ENCODE results near the gene RANBP3L. TPM values are rescaled to one million over a fixed set of nuclear protein-coding genes. Genes with fewer than 3 reads are reported as not detected.

Gene RANBP3L
- total RNA-seq, 3 donors from 2014 or later = 0.29 to 2.8 TPM; not detected in 1

- ATAC-seq (no peak), DNase-seq (no peak)
- Histone ChIP-seq H3K36me3 (ENCODE audit: low read depth) (no peaks in the 10 kb centered on the region), H3K4me3 (no peak overlapping the region), H3K4me1 (ENCODE audit: low read depth) (no peaks in the 10 kb centered on the region), H3K9me3 (no peaks in the 10 kb centered on the region)
- intact Hi-C loops (cut with DNase I, micrococcal nuclease) = loop anchor here in 1 of 2 donors (10.0 kb wide), 1 partner anchor 125 kb away; no protein-coding TSS in a partner anchor
- TF ChIP-seq, protein P1, sequence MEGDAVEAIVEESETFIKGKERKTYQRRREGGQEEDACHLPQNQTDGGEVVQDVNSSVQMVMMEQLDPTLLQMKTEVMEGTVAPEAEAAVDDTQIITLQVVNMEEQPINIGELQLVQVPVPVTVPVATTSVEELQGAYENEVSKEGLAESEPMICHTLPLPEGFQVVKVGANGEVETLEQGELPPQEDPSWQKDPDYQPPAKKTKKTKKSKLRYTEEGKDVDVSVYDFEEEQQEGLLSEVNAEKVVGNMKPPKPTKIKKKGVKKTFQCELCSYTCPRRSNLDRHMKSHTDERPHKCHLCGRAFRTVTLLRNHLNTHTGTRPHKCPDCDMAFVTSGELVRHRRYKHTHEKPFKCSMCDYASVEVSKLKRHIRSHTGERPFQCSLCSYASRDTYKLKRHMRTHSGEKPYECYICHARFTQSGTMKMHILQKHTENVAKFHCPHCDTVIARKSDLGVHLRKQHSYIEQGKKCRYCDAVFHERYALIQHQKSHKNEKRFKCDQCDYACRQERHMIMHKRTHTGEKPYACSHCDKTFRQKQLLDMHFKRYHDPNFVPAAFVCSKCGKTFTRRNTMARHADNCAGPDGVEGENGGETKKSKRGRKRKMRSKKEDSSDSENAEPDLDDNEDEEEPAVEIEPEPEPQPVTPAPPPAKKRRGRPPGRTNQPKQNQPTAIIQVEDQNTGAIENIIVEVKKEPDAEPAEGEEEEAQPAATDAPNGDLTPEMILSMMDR (IDR thresholded peaks at IDR 0.05) = no peak
These were observed 32.2 kb downstream of the RANBP3L start for GRCh38 chr5:36269478-36269877.

GRCh38 chr5:36267905-36268304 is 33.8 kb downstream of the RANBP3L start:
- DNase-seq = no peak
- no peak for ATAC-seq
- H3K4me1 ChIP-seq (ENCODE audit: low read depth) = no peaks in the 10 kb centered on the region
- intact Hi-C loops (cut with DNase I, micrococcal nuclease) = loop anchor here in 1 of 2 donors (10.0 kb wide), 1 partner anchor 127 kb away; no protein-coding TSS in a partner anchor
- no peaks in the 10 kb centered on the region for H3K36me3 ChIP-seq (ENCODE audit: low read depth)
- no peaks in the 10 kb centered on the region for H3K9me3 ChIP-seq
- H3K4me3 ChIP-seq = no peak overlapping the region
- TF ChIP-seq, protein P1 (IDR thresholded peaks at IDR 0.05) = no peak

GRCh38 chr5:36264202-36264760 is 37.4 kb downstream of the RANBP3L start:
- intact Hi-C loops (cut with DNase I, micrococcal nuclease) = loop anchor here in 1 of 2 donors (10.0 kb wide), 1 partner anchor 131 kb away; no protein-coding TSS in a partner anchor
- H3K9me3 ChIP-seq = no peaks in the 10 kb centered on the region
- TF ChIP-seq, protein P1 (IDR thresholded peaks at IDR 0.05) = no peak
- H3K36me3 ChIP-seq (ENCODE audit: low read depth) = no peaks in the 10 kb centered on the region
- no peak for DNase-seq
- no peak for ATAC-seq
- no peak overlapping the region for H3K4me3 ChIP-seq
- no peaks in the 10 kb centered on the region for H3K4me1 ChIP-seq (ENCODE audit: low read depth)

DNA sequence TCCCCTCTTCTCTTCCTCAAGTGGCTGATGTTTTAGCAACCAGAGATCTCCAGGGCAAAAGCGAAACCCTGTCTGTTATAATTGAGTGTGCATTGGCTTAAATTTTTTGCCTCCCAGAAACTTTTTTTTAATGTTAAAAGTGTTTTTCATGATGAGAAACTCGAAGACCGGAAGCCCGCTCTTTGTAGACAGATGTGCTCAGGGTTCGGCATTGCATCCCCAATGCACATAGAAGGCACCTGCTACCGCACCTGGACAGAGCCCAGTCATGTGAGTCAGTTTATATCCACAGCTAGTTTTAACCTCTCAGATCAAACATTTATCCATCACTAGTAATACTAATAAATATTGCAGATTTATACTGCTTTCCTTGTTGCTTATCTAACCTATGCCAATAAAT is 40.5 kb downstream of the RANBP3L start:
- intact Hi-C loops (cut with DNase I, micrococcal nuclease) = loop anchor here in 1 of 2 donors (10.0 kb wide), 1 partner anchor 134 kb away; no protein-coding TSS in a partner anchor
- DNase-seq (no peak), ATAC-seq (no peak)
- Histone ChIP-seq H3K36me3 (ENCODE audit: low read depth) (no peaks in the 10 kb centered on the region), H3K9me3 (no peaks in the 10 kb centered on the region), H3K4me1 (ENCODE audit: low read depth) (no peaks in the 10 kb centered on the region), H3K4me3 (no peak overlapping the region)
- TF ChIP-seq, protein P1 (IDR thresholded peaks at IDR 0.05) = no peak

DNA sequence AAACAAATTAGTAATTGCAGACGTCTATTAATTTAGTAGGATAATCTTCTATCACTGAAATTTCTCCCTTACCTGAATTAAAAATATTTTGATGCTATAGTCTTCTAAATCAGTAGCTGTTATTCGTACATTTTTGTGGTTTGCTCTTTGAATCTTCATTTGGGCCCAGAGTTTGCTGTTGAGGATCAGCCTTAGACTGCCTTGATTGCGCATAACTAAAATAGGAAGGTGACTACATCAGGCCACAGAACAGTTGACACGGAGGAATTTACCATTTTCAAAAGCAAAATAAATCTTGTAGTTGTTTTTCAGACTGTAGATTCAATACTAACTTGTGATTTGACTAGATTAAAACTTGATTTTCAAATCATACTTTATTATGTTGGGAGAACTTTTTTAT is 48.1 kb downstream of the RANBP3L start:
- Histone ChIP-seq H3K4me3 (no peak overlapping the region), H3K36me3 (ENCODE audit: low read depth) (no peaks in the 10 kb centered on the region), H3K4me1 (ENCODE audit: low read depth) (no peaks in the 10 kb centered on the region), H3K9me3 (no peaks in the 10 kb centered on the region)
- intact Hi-C loops (cut with DNase I, micrococcal nuclease) = no loop called here
- ATAC-seq = no peak
- TF ChIP-seq, protein P1 (IDR thresholded peaks at IDR 0.05) = no peak
- DNase-seq = no peak

Data from mucosa of descending colon (tissue), 3 donors.